Activated T-helper 2 cell treated with anti-CD3 and anti-CD28 coated beads, Interferon-gamma antibody, Interleukin-2, Interleukin-4, amounts not matched to agents 10 μg/mL and 5 μg/mL and 100 μg/mL, durations not matched to agents 14 hours and 24 hours and 36 hours (primary cell): ENCODE measurements around the gene OR10J4. TPM values are rescaled to one million over a fixed set of nuclear protein-coding genes. Genes with fewer than 3 reads are reported as not detected.

Source experiments
- DNase-seq: peaks from one replicate; pipeline ENCODE4 v3.0.0; 2021; ENCODE audit warnings: low spot score
- H3K27ac Mint-ChIP-seq: one replicate; pipeline ENCODE4 v1.8.0; 2021; ENCODE audit warnings: mixed read lengths
- H3K27me3 Mint-ChIP-seq: one replicate; pipeline ENCODE4 v1.8.0; 2021; ENCODE audit warnings: low read depth, mixed read lengths
- H3K36me3 Mint-ChIP-seq: one replicate; pipeline ENCODE4 v1.8.0; 2021; ENCODE audit warnings: low read depth, mixed read lengths
- H3K4me1 Mint-ChIP-seq: one replicate; pipeline ENCODE4 v1.8.0; 2021; ENCODE audit warnings: low read depth, mixed read lengths
- H3K4me3 Mint-ChIP-seq: one replicate; pipeline ENCODE4 v1.8.0; 2021; ENCODE audit warnings: low read depth, mild to moderate bottlenecking, moderate library complexity, mixed read lengths
- H3K9me3 Mint-ChIP-seq: one replicate; pipeline ENCODE4 v1.8.0; 2021; ENCODE audit warnings: mixed read lengths
- intact Hi-C: fragments of 100-400 bp; cut with micrococcal nuclease; formaldehyde crosslinking; loops from one replicate; pipeline ENCODE4 v1.15.1; 2023
- total RNA-seq: library from RNA; stranded (reverse); gene quantifications from 2 replicates; pipeline ENCODE4 v1.2.3, GENCODE V29; 2022

The OR10J4 gene
- not detected in 2 replicates for total RNA-seq

DNA sequence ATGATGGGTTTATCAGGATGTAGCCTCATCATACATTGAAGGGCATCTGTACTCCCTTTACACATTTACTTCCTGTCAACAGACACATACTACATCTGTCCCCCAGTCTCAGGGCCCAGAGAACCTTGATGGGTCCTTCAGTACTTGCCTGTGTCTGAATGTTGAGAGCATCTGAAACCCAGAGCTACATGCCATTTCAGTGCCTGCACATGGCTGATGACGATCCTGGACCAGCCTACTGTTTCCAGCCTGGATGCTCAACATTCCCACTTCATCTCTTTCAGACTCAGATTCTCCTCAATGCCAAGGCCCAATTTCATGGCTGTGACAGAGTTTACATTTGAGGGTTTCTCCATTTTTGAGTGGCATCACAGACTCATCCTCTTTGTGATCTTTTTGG lies at the start of gene OR10J4:
Gene OR10J4, plus strand, starts transcription at position 301 of the 400 bp plus-strand sequence.
- intact Hi-C loops, result no loop called here
- Mint-ChIP-seq H3K9me3 (no peaks in the 10 kb centered on the region), H3K4me1 (no peaks in the 10 kb centered on the region), H3K36me3 (no peaks in the 10 kb centered on the region), H3K27ac (no peak within 1 kb of the TSS), H3K4me3 (no peak within 1 kb of the TSS), H3K27me3 (no peaks in the 10 kb centered on the region)
- no peak for DNase-seq

- H3K27me3 Mint-ChIP-seq, result no peaks in the 10 kb centered on the region
- no peaks in the 10 kb centered on the region for H3K9me3 Mint-ChIP-seq
- H3K4me3 Mint-ChIP-seq, result no peak overlapping the region
- no peak overlapping the region for H3K27ac Mint-ChIP-seq
- H3K4me1 Mint-ChIP-seq, result no peaks in the 10 kb centered on the region
- intact Hi-C loops, result no loop called here
- H3K36me3 Mint-ChIP-seq, result no peaks in the 10 kb centered on the region
- no peak for DNase-seq
Measured at GRCh38 chr1:159406821-159407220, 25.2 kb upstream of the OR10J4 start.

DNA sequence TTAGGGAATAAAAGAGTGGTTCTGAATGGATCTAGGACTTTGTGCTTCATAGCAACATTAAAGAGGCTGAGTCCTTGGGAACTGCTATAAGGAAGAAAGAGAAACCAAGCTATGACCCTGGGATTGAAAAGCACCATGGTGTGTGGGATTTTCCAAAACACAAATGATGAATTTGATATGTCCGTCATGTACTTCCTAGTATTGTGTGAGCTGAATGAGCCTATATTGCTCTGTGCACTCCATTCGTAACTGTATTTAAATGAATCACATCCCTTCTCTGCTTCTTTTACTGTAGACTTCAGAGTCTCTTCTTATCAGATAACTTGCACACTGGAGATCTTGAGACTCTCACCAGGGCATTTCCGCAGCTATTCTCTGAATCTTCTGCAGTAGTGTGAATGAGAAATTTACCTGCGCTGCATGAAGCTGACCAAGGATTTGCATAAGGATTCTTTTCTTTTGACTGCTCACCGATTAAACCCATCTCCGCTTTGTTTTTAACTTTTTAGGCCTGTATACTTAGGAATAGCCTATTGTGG lies 23.1 kb upstream of the OR10J4 start:
- H3K36me3 Mint-ChIP-seq, result no peaks in the 10 kb centered on the region
- no peaks in the 10 kb centered on the region for H3K27me3 Mint-ChIP-seq
- no peaks in the 10 kb centered on the region for H3K9me3 Mint-ChIP-seq
- no peak for DNase-seq
- no peak overlapping the region for H3K4me3 Mint-ChIP-seq
- intact Hi-C loops, result no loop called here
- no peak overlapping the region for H3K27ac Mint-ChIP-seq
- no peaks in the 10 kb centered on the region for H3K4me1 Mint-ChIP-seq

DNA sequence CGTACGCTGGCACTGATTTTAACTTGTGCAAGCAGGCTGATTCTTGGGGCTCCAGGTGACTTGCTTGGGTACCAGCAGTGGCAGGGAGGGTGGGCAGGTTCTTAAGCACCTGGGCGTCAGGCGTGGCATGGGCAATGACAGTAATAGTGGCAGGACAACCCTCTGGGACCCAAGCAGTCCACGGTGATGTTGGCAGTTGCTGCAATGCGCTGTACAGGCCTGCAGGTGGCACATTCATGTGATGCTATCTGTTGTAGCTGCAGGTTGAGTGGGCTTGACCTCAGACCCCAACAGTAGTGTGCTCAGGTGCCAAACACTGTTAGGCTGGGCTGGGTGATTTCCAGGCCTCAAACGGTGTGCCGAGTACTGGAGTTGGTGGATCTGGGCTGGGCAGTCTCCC lies 10.2 kb upstream of the OR10J4 start:
- Mint-ChIP-seq H3K4me3 (no peak overlapping the region), H3K9me3 (peaks cover 24% of the 10 kb centered on the region), H3K4me1 (no peaks in the 10 kb centered on the region), H3K27ac (no peak overlapping the region), H3K36me3 (no peaks in the 10 kb centered on the region), H3K27me3 (no peaks in the 10 kb centered on the region)
- intact Hi-C loops, result no loop called here
- DNase-seq, result no peak

DNA sequence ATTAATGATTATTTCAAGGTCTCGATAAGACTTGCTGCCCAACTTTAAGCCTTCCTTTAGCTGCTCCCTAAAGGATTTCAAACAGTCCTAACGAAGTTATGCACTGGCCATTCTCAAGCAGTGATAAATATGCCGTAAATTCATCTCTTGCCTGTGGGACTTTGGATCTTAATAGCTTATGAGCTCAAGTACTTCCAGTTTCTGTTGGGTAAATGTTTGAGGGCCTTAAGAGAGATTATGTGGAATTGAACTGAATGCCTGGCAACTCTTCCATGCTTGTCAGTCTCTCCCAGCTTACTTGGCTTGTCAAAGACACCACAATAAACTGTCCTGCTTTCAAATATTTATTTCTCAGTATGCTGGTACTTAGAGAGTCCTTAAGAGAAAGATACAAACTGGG lies 3.5 kb upstream of the OR10J4 start:
- DNase-seq, result no peak
- Mint-ChIP-seq H3K36me3 (no peaks in the 10 kb centered on the region), H3K27ac (no peak overlapping the region), H3K27me3 (no peaks in the 10 kb centered on the region), H3K4me3 (no peak overlapping the region), H3K9me3 (no peaks in the 10 kb centered on the region), H3K4me1 (no peaks in the 10 kb centered on the region)
- intact Hi-C loops, result no loop called here

- intact Hi-C loops, result no loop called here
- Mint-ChIP-seq H3K9me3 (no peaks in the 10 kb centered on the region), H3K4me3 (no peak overlapping the region), H3K36me3 (no peaks in the 10 kb centered on the region), H3K27me3 (no peaks in the 10 kb centered on the region), H3K4me1 (no peaks in the 10 kb centered on the region), H3K27ac (no peak overlapping the region)
- no peak for DNase-seq
Measured at GRCh38 chr1:159429074-159429861, 2.7 kb upstream of the OR10J4 start.

- H3K36me3 Mint-ChIP-seq, result no peaks in the 10 kb centered on the region
- H3K9me3 Mint-ChIP-seq, result no peaks in the 10 kb centered on the region
- DNase-seq, result no peak
- H3K27me3 Mint-ChIP-seq, result no peaks in the 10 kb centered on the region
- no peak overlapping the region for H3K4me3 Mint-ChIP-seq
- intact Hi-C loops, result no loop called here
- no peak overlapping the region for H3K27ac Mint-ChIP-seq
- H3K4me1 Mint-ChIP-seq, result no peaks in the 10 kb centered on the region
Measured at GRCh38 chr1:159430985-159431384, 1.0 kb upstream of the OR10J4 start.

GRCh38 chr1:159436469-159436868 lies 4.5 kb downstream of the OR10J4 start:
- no peaks in the 10 kb centered on the region for H3K4me1 Mint-ChIP-seq
- intact Hi-C loops, result no loop called here
- H3K27ac Mint-ChIP-seq, result no peak overlapping the region
- no peaks in the 10 kb centered on the region for H3K27me3 Mint-ChIP-seq
- H3K9me3 Mint-ChIP-seq, result no peaks in the 10 kb centered on the region
- no peak overlapping the region for H3K4me3 Mint-ChIP-seq
- no peak for DNase-seq
- H3K36me3 Mint-ChIP-seq, result no peaks in the 10 kb centered on the region

DNA sequence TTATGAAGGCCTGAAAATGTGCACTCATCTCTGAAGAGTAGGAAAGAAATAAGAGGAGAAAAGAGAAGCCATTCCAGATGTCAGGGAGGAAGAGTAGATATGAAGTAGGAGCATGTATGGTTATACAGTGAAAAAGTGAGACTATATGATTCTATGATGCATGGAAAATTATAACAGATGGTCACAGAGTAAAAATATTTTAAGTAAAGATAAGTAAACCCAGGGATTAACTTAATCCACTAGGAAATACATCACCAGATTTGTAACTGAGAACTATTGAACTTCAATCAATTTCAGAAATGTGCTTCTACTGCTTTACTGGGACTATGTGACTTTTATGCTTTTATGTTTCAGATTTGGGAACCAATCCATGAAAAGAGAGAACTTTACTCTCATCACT lies 7.4 kb downstream of the OR10J4 start, which contains the start of gene OR10J1:
Gene OR10J1, plus strand, starts transcription at position 301 of the 400 bp plus-strand sequence. Its CDS starts 70 bp downstream, at position 371.
- intact Hi-C loops, result no loop called here
- Mint-ChIP-seq H3K9me3 (no peaks in the 10 kb centered on the region), H3K27me3 (no peaks in the 10 kb centered on the region), H3K27ac (no peak within 1 kb of the TSS), H3K36me3 (no peaks in the 10 kb centered on the region), H3K4me1 (no peaks in the 10 kb centered on the region), H3K4me3 (no peak within 1 kb of the TSS)
- no peak for DNase-seq

DNA sequence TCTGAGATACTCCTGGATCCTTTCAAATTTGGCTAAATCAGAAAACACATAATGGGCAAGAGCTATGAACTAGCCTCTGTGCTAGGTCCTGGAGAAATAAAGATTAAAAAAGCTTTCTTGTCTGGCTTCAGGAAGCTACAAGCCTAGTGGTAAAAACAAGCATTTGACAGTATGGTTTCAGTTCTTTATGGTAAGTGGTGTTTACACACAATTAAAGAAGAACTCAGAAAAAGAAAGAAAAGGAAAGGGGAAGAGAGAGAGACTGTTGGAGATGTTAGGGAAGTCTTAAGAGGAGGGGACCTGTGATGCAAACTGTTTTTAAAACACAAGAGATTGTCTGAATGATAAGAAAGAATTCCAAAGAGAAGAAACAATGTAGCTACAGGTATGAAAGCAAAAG lies 9.4 kb downstream of the OR10J4 start:
- intact Hi-C loops, result no loop called here
- no peak overlapping the region for H3K4me3 Mint-ChIP-seq
- DNase-seq, result no peak
- no peaks in the 10 kb centered on the region for H3K4me1 Mint-ChIP-seq
- H3K27me3 Mint-ChIP-seq, result no peaks in the 10 kb centered on the region
- H3K27ac Mint-ChIP-seq, result no peak overlapping the region
- H3K9me3 Mint-ChIP-seq, result no peaks in the 10 kb centered on the region
- no peaks in the 10 kb centered on the region for H3K36me3 Mint-ChIP-seq

DNA sequence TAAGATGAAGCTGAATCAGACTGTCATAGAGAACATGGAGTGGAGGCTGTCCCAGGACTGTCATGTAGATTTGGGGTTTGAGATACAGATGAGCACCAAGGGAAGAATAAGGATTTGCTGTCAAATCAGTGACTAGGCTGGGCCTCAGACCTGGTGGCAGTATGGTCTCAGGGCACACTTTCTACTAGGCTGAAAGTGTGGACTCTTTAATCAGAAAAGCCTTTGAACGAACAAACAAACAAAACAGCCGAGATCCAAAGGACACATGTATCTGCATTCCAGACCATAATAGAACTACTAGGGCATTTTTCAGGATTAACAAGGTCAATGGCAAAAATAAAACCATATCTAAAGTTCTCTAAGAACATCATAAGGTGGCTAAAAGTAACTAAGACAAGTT lies 10.4 kb downstream of the OR10J4 start:
- H3K36me3 Mint-ChIP-seq, result no peaks in the 10 kb centered on the region
- H3K4me3 Mint-ChIP-seq, result no peak overlapping the region
- no peaks in the 10 kb centered on the region for H3K4me1 Mint-ChIP-seq
- H3K27ac Mint-ChIP-seq, result no peak overlapping the region
- DNase-seq, result no peak
- no peaks in the 10 kb centered on the region for H3K27me3 Mint-ChIP-seq
- intact Hi-C loops, result no loop called here
- H3K9me3 Mint-ChIP-seq, result no peaks in the 10 kb centered on the region

GRCh38 chr1:159443066-159443750 lies 11.2 kb downstream of the OR10J4 start:
- H3K27me3 Mint-ChIP-seq, result no peaks in the 10 kb centered on the region
- DNase-seq, result no peak
- intact Hi-C loops, result no loop called here
- no peak overlapping the region for H3K27ac Mint-ChIP-seq
- H3K4me1 Mint-ChIP-seq, result no peaks in the 10 kb centered on the region
- H3K9me3 Mint-ChIP-seq, result peaks cover 6% of the 10 kb centered on the region
- no peak overlapping the region for H3K4me3 Mint-ChIP-seq
- H3K36me3 Mint-ChIP-seq, result no peaks in the 10 kb centered on the region

DNA sequence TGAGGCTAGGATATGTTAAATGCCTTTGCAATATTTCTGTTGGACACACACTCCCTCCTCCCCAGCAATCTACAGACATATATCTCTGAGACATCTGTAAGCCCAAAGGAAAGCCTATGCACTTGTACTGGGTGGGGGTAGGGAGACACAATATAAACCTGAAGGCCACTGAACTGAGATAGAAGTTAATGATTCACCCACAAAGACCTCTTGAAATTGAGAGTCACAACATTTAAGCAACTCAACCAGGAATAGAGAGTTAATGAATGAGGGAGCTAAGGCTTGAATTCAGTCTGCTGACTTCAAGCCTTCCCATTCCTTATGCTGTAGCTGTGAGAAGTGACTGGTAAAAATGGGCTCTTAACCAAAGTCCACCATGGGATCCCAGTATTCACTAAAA lies 12.5 kb downstream of the OR10J4 start:
- no peak for DNase-seq
- no peaks in the 10 kb centered on the region for H3K27me3 Mint-ChIP-seq
- no peak overlapping the region for H3K4me3 Mint-ChIP-seq
- no peaks in the 10 kb centered on the region for H3K4me1 Mint-ChIP-seq
- H3K36me3 Mint-ChIP-seq, result no peaks in the 10 kb centered on the region
- intact Hi-C loops, result no loop called here
- H3K27ac Mint-ChIP-seq, result no peak overlapping the region
- H3K9me3 Mint-ChIP-seq, result peaks cover 9% of the 10 kb centered on the region
